Liver (tissue), 9 donors: ENCODE data around the gene SDSL. TPM values are rescaled to one million over a fixed set of nuclear protein-coding genes. Genes with fewer than 3 reads are reported as not detected.

Experiments used
- DNase-seq: peaks from one replicate; pipeline ENCODE4 v3.0.0-alpha.2; 2017; ENCODE audit warnings: low spot score
- H3K27ac ChIP-seq, 2 donors: one replicate each; pipeline ENCODE4 v1.7.0; 2013; ENCODE audit warnings: inconsistent platforms in 2 of 2, low read length in 2 of 2, control low read depth in 1 of 2, low read depth in 1 of 2, mild to moderate bottlenecking in 1 of 2
- H3K27me3 ChIP-seq, 4 donors: one replicate each; pipeline versions ENCODE4 v1.6.1 to v1.7.0; 2013; ENCODE audit warnings: low read length in 3 of 4, inconsistent platforms in 1 of 4, mild to moderate bottlenecking in 1 of 4, moderate library complexity in 1 of 4; ENCODE audit not compliant: control insufficient read depth in 4 of 4, insufficient read depth in 4 of 4
- H3K36me3 ChIP-seq, 4 donors: one replicate each; pipeline versions ENCODE4 v1.6.1 to v1.7.0; 2013; ENCODE audit warnings: low read length in 3 of 4, mild to moderate bottlenecking in 3 of 4, low read depth in 1 of 4, moderate library complexity in 1 of 4; ENCODE audit not compliant: control insufficient read depth in 4 of 4, insufficient read depth in 3 of 4
- H3K4me1 ChIP-seq, 4 donors: one replicate each; pipeline versions ENCODE4 v1.6.1 to v1.7.0; 2013; ENCODE audit warnings: low read length in 3 of 4, mild to moderate bottlenecking in 3 of 4, moderate library complexity in 1 of 4; ENCODE audit not compliant: control insufficient read depth in 4 of 4, insufficient read depth in 4 of 4
- H3K4me3 ChIP-seq, 3 donors: one replicate each; pipeline versions ENCODE4 v1.6.1 to v1.7.0; 2013; ENCODE audit warnings: low read length in 3 of 3, control low read depth in 1 of 3, low read depth in 1 of 3, mild to moderate bottlenecking in 1 of 3
- H3K9ac ChIP-seq, 2 donors: one replicate each; pipeline ENCODE4 v1.7.0; 2013; ENCODE audit warnings: low read length in 2 of 2, mild to moderate bottlenecking in 2 of 2, moderate library complexity in 2 of 2, control low read depth in 1 of 2, low read depth in 1 of 2
- H3K9me3 ChIP-seq, 4 donors: one replicate each; pipeline versions ENCODE4 v1.6.1 to v1.7.0; 2013; ENCODE audit warnings: low read length in 3 of 4; ENCODE audit not compliant: control insufficient read depth in 4 of 4
- ATF3 ChIP-seq: IDR thresholded peaks from 2 replicates; pipeline ENCODE4 v1.6.1; 2016; ENCODE audit warnings: antibody characterized with exemption
- CTCF ChIP-seq: fragments of 150-350 bp; IDR thresholded peaks from 2 replicates; pipeline ENCODE4 v1.5.1; 2017; ENCODE audit warnings: improper control_type of control experiment, low read depth, low read length; ENCODE audit not compliant: missing input control
- EGR1 ChIP-seq, 2 donors: IDR thresholded peaks; 2 replicates each; pipeline ENCODE4 v1.6.1; 2016 to 2018; ENCODE audit warnings: antibody characterized with exemption in 2 of 2, low read depth in 2 of 2
- FOXA1 ChIP-seq: IDR thresholded peaks from 2 replicates; pipeline ENCODE4 v1.6.1; 2016; ENCODE audit warnings: antibody characterized with exemption
- FOXA2 ChIP-seq: IDR thresholded peaks from 2 replicates; pipeline ENCODE4 v1.6.1; 2016; ENCODE audit warnings: antibody characterized with exemption
- GABPA ChIP-seq, 2 donors: IDR thresholded peaks in 1 of 2; conservative IDR thresholded peaks in 1 of 2; 2 replicates each; pipeline ENCODE4 v1.6.1; 2016; ENCODE audit warnings: antibody characterized with exemption in 2 of 2, mild to moderate bottlenecking in 1 of 2, moderate library complexity in 1 of 2
- HNF4A ChIP-seq, 2 donors: conservative IDR thresholded peaks; 2 replicates each; pipeline ENCODE4 v1.6.1; 2016; ENCODE audit warnings: antibody characterized with exemption in 2 of 2, mild to moderate bottlenecking in 2 of 2
- HNF4G ChIP-seq: IDR thresholded peaks from 2 replicates; pipeline ENCODE4 v1.6.1; 2016; ENCODE audit warnings: antibody characterized with exemption
- JUND ChIP-seq, 2 donors: IDR thresholded peaks; 2 replicates each; pipeline ENCODE4 v1.6.1; 2016; ENCODE audit warnings: antibody characterized with exemption in 2 of 2
- MAX ChIP-seq: IDR thresholded peaks from 2 replicates; pipeline ENCODE4 v1.6.1; 2016; ENCODE audit warnings: antibody characterized with exemption
- NR2F2 ChIP-seq: IDR thresholded peaks from 2 replicates; pipeline ENCODE4 v1.6.1; 2016; ENCODE audit warnings: antibody characterized with exemption
- RAD21 ChIP-seq, 2 donors: IDR thresholded peaks; 2 replicates each; pipeline ENCODE4 v1.6.1; 2016; ENCODE audit warnings: antibody characterized with exemption in 2 of 2, mild to moderate bottlenecking in 2 of 2
- REST ChIP-seq: IDR thresholded peaks from 2 replicates; pipeline ENCODE4 v1.6.1; 2016; ENCODE audit warnings: antibody characterized with exemption, mild to moderate bottlenecking
- RXRA ChIP-seq, 2 donors: IDR thresholded peaks; 2 replicates each; pipeline ENCODE4 v1.6.1; 2017 to 2018; ENCODE audit warnings: antibody characterized with exemption in 2 of 2, mild to moderate bottlenecking in 1 of 2
- SP1 ChIP-seq: IDR thresholded peaks from 2 replicates; pipeline ENCODE4 v1.6.1; 2018; ENCODE audit warnings: antibody characterized with exemption, mild to moderate bottlenecking
- TAF1 ChIP-seq: conservative IDR thresholded peaks from 2 replicates; pipeline ENCODE4 v1.6.1; 2016; ENCODE audit warnings: antibody characterized with exemption, mild to moderate bottlenecking
- YY1 ChIP-seq: IDR thresholded peaks from 2 replicates; pipeline ENCODE4 v1.6.1; 2016; ENCODE audit warnings: antibody characterized with exemption, mild to moderate bottlenecking
- ZBTB33 ChIP-seq: IDR thresholded peaks from 2 replicates; pipeline ENCODE4 v1.6.1; 2016; ENCODE audit warnings: antibody characterized with exemption
- WGBS: extraction: QIAGEN DNeasy Blood & Tissue Kit; methylation state at CpG from one replicate; pipeline ENCODE4 v1.1.7; 2013; 5-methylcytosine and 5-hydroxymethylcytosine counted together
- polyA plus RNA-seq, 2 donors: library from polyadenylated mRNA; stranded (reverse) in 1 of 2; unstranded in 1 of 2; fragments of 200-250 nt in 1 of 2; fragments of >200 nt in 1 of 2; fragmentation: Nextera tagmentation in 1 of 2; extraction: Ambion mirVana in 1 of 2; gene quantifications; one replicate each; pipeline versions ENCODE4 v1.2.1 to v1.2.3, GENCODE V29; 2013 to 2015
- total RNA-seq, 2 donors: library from RNA; depleted of rRNA; stranded (reverse); fragments of >200 nt; gene quantifications; one replicate each; pipeline ENCODE4 v1.2.3, GENCODE V29; 2014
- donor health status: healthy.
- donor health status: healthy.
- donor health status: healthy.
- donor health status: healthy.
- donor health status: healthy.

Gene SDSL
- total and polyA plus RNA-seq, 4 donors: 22.4 to 93.1 (median 33.7) TPM

- Histone ChIP-seq H3K27me3 (no peaks in the 10 kb centered on the region), H3K9me3 (no peaks in the 10 kb centered on the region), H3K4me1 (no peaks in the 10 kb centered on the region), H3K27ac (no peak overlapping the region), H3K9ac (no peak overlapping the region), H3K4me3 (no peak overlapping the region), H3K36me3 (peaks cover 6 to 11% (median 7%) of the 10 kb centered on the region in 4 donors)
- no peak for DNase-seq
- 94% methylated on average over 4 of the region's 4 CpGs for WGBS
- TF ChIP-seq SP1 (no peak), ZBTB33 (no peak), FOXA1 (no peak), EGR1 (IDR thresholded peaks at IDR 0.05; ENCODE audit: low read depth in 2 of 2) (no peak), HNF4A (conservative IDR thresholded peaks at IDR 0.05) (no peak), JUND (IDR thresholded peaks at IDR 0.05) (no peak), ATF3 (no peak), REST (no peak), TAF1 (no peak), HNF4G (no peak), RXRA (IDR thresholded peaks at IDR 0.05) (no peak), MAX (no peak), RAD21 (IDR thresholded peaks at IDR 0.05) (no peak), FOXA2 (no peak), YY1 (no peak), GABPA (IDR thresholded peaks at IDR 0.05 in 1 of 2, conservative IDR thresholded peaks at IDR 0.05 in 1 of 2) (no peak), NR2F2 (no peak), CTCF (no peak)
Measured at GRCh38 chr12:113374823-113375428, 47.3 kb upstream of the SDSL start.
